GM18502 (cell line): ENCODE measurements around the gene CCRL2.

Source experiments
- ATAC-seq: cut with Tn5 transposase; IDR thresholded peaks from one replicate; pipeline ENCODE4 v1.9.1; 2021; ENCODE audit warnings: mild to moderate bottlenecking; ENCODE audit not compliant: unreplicated experiment, poor library complexity

The CCRL2 gene

GRCh38 chr3:46455231-46456115, 48.4 kb downstream of the CCRL2 start:
- no peak for ATAC-seq

DNA sequence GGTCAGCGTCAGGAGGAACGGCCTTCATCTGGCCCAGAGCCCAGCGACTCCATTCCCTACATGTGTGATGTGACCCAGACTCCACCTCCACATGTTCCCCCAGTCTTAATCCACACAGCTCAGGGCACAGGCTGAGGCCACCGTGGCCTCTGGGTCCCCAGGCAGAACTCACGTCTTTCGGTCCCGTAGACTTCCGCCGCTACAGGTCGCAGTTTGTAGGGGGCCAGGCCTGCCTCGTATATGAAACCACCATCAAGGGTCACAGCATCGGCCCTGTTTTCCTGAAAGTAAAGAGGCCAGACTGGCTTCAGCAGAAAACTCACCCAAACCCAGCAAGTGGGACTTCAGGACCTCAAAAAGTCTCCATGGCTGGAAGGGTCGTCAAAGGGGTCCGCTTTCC, 49.1 kb downstream of the CCRL2 start:
- ATAC-seq: no peak
